ENCODE measurements around the gene MXI1.

MXI1 gene
- long read RNA-seq, transcript MXI1-201 (6 exons, 2,424 nt) = major isoform, 6 of 20 reads
- long read RNA-seq, partial matches to known transcripts = 5 of 20 reads
- long read RNA-seq, other reads (novel, unspliced or antisense) = 7 of 20 reads

GRCh38 chr10:110207011-110207804, at the start of gene MXI1:
Gene MXI1, plus strand, starts transcription at chr10:110207605. Its CDS starts 204 bp downstream, at chr10:110207809.
- Histone ChIP-seq H3K27ac (replicated peaks) (peak within 1 kb of the TSS; percentile 97), H3K4me3 (replicated peaks; ENCODE audit: insufficient read depth, low read length) (peak within 1 kb of the TSS; percentile 64), H3K27me3 (ENCODE audit: insufficient read depth, poor library complexity, severe bottlenecking) (no peaks in the 10 kb centered on the region)
- TF ChIP-seq GABPA (IDR thresholded peaks at IDR 0.05; ENCODE audit: low read depth) (0 out of 2 replicates have a peak, but pooled peaks have one; percentile 12), POLR2AphosphoS5 (IDR thresholded peaks at IDR 0.05; ENCODE audit: low read depth) (peak; percentile 80), CTCF (IDR thresholded peaks at IDR 0.05; ENCODE audit: insufficient read depth, low read length) (no peak), SPI1 (IDR thresholded peaks at IDR 0.05; ENCODE audit: borderline replicate concordance, low read depth) (no peak)
- peak; percentile 87 to 92 for DNase-seq (ENCODE audit: low read depth in 1 of 2, low spot score in 1 of 2)

DNA sequence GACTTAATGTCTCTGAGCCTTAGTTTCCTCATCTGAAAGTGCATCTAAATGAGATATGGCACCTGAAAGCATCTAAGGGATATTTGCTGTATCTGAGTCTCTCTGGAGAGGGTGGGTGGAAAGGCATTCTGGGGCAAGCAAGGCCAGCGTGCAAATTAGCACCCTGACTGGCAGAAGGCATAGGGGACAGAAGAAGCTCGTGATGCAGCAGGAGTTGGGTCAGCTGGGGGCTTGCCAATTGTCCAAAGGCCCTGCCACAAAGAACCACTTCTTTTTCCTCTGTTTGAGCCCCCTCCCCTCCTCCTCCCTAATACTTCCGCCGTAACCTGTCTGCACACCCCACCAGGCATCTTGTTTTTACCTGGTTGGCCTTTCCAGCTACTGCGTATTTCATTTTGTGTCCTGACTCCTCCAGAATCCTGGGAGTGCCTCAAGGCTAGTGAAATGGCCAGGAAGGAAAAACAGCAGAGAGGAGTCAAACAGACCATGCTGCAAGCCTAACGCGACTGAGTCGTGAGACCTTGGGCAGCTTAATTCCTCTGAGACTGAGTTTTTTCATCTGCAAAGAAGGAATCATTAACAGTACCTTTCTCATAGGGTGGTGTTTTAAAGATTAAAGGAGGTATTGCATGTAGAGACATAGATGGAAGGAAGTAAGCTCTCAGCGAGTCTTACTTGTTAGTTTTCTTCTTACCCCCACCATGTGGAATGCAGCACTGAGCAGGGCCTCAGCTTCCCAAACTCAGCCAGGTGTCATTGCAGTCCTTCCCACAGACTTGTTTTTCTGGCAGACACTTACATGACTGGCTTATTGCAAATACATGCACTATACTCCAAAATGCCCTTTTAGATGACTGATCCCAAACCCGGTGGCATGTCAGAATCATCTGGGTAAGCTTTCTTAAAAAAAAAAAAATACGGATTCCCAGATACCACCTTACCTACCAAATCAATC, 49.1 kb upstream of the MXI1 start:
- TF ChIP-seq GABPA (IDR thresholded peaks at IDR 0.05; ENCODE audit: low read depth) (no peak), POLR2AphosphoS5 (IDR thresholded peaks at IDR 0.05; ENCODE audit: low read depth) (no peak), CTCF (IDR thresholded peaks at IDR 0.05; ENCODE audit: insufficient read depth, low read length) (no peak), SPI1 (IDR thresholded peaks at IDR 0.05; ENCODE audit: borderline replicate concordance, low read depth) (no peak)
- TF ChIP-seq, protein P1, sequence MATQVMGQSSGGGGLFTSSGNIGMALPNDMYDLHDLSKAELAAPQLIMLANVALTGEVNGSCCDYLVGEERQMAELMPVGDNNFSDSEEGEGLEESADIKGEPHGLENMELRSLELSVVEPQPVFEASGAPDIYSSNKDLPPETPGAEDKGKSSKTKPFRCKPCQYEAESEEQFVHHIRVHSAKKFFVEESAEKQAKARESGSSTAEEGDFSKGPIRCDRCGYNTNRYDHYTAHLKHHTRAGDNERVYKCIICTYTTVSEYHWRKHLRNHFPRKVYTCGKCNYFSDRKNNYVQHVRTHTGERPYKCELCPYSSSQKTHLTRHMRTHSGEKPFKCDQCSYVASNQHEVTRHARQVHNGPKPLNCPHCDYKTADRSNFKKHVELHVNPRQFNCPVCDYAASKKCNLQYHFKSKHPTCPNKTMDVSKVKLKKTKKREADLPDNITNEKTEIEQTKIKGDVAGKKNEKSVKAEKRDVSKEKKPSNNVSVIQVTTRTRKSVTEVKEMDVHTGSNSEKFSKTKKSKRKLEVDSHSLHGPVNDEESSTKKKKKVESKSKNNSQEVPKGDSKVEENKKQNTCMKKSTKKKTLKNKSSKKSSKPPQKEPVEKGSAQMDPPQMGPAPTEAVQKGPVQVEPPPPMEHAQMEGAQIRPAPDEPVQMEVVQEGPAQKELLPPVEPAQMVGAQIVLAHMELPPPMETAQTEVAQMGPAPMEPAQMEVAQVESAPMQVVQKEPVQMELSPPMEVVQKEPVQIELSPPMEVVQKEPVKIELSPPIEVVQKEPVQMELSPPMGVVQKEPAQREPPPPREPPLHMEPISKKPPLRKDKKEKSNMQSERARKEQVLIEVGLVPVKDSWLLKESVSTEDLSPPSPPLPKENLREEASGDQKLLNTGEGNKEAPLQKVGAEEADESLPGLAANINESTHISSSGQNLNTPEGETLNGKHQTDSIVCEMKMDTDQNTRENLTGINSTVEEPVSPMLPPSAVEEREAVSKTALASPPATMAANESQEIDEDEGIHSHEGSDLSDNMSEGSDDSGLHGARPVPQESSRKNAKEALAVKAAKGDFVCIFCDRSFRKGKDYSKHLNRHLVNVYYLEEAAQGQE (IDR thresholded peaks at IDR 0.05; ENCODE audit: insufficient replicate concordance, low read depth) = no peak
- Histone ChIP-seq H3K4me3 (replicated peaks; ENCODE audit: insufficient read depth, low read length) (no peak overlapping the region), H3K27ac (replicated peaks) (no peak overlapping the region), H3K27me3 (ENCODE audit: insufficient read depth, poor library complexity, severe bottlenecking) (no peaks in the 10 kb centered on the region)
- DNase-seq (ENCODE audit: low read depth in 1 of 2, low spot score in 1 of 2) = no peak

DNA sequence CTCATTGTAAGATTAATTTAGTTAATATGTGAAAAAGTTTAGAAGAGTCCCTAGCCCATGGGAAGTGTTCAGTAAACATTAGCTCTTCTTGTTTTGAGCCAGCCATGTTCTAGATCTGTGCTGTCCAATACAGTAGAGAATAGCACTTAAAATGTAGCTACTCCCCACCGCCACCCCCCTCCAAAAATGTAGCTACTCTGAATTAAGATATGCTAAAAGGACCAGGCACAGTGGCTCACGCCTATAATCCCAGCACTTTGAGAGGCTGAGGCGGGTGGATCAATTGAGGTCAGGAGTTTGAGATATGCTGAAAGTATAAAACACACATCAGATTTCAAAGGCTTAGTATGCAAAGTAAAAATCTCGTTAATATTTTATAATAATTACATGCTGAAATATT, 47.3 kb upstream of the MXI1 start:
- H3K4me3 ChIP-seq (replicated peaks; ENCODE audit: insufficient read depth, low read length) = no peak overlapping the region
- no peak for TF ChIP-seq CTCF (IDR thresholded peaks at IDR 0.05; ENCODE audit: insufficient read depth, low read length)
- TF ChIP-seq, protein P1 (IDR thresholded peaks at IDR 0.05; ENCODE audit: insufficient replicate concordance, low read depth) = no peak
- no peak for TF ChIP-seq SPI1 (IDR thresholded peaks at IDR 0.05; ENCODE audit: borderline replicate concordance, low read depth)
- no peak for TF ChIP-seq POLR2AphosphoS5 (IDR thresholded peaks at IDR 0.05; ENCODE audit: low read depth)
- no peak for TF ChIP-seq GABPA (IDR thresholded peaks at IDR 0.05; ENCODE audit: low read depth)
- H3K27ac ChIP-seq (replicated peaks) = peak overlapping the region; percentile 27
- DNase-seq (ENCODE audit: low read depth in 1 of 2, low spot score in 1 of 2) = no peak
- no peaks in the 10 kb centered on the region for H3K27me3 ChIP-seq (ENCODE audit: insufficient read depth, poor library complexity, severe bottlenecking)
